Subcutaneous adipose tissue (tissue), 4 donors: ENCODE results near the gene KRTAP3-2. TPM values are rescaled to one million over a fixed set of nuclear protein-coding genes. Genes with fewer than 3 reads are reported as not detected.
"Not testable (repeated sequence)": the region's sequence is repeated elsewhere in the genome, so short reads cannot be mapped to it uniquely, and the experiment has no call there.

ENCODE experiments used
- CTCF ChIP-seq: fragments of 450-650 bp; IDR thresholded peaks from one replicate; pipeline ENCODE4 v1.5.1; 2016; ENCODE audit warnings: low read depth, mild to moderate bottlenecking, control low read depth, antibody characterized with exemption, moderate library complexity
- total RNA-seq, 4 donors: library from RNA; depleted of rRNA; stranded (reverse); fragments of >200 nt; gene quantifications; one replicate each; pipeline ENCODE4 v1.1.0, GENCODE V29; 2016

KRTAP3-2 gene
- total RNA-seq, 4 donors from 2014 or later, result not detected

DNA sequence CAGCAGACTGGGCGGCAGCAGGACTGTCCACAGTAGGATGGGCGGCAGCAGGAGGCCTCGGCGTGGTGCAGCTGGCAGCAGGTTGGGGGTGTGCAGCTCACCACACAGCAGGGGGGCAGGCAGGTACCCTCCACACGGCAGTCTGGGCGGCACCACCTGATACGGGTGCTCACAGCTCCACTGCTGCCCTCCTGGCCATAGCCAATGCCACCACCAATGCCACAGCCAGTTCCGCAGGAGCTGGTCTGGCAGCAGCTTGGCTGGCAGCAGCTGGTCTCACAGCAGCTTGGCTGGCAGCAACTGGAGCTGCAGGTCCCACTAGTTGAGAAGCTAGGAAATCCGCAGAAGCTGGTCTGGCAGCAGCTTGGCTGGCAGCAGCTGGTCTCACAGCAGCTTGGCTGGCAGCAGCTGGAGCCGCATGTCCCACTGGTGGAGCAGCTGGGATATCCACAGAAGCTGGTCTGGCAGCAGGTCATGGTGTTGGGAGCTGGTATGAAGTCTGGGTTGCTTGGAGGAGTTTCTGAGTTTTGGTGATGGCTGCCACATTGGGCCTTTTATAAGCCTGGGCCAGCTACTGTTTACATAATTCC is 34.7 kb upstream of the KRTAP3-2 start, which contains the start of gene KRTAP1-3:
TSS of gene KRTAP1-3 (minus strand) at position 529 of the 590 bp plus-strand sequence. CDS start at position 476, 53 bp downstream.
- not testable (repeated sequence) for TF ChIP-seq CTCF

DNA sequence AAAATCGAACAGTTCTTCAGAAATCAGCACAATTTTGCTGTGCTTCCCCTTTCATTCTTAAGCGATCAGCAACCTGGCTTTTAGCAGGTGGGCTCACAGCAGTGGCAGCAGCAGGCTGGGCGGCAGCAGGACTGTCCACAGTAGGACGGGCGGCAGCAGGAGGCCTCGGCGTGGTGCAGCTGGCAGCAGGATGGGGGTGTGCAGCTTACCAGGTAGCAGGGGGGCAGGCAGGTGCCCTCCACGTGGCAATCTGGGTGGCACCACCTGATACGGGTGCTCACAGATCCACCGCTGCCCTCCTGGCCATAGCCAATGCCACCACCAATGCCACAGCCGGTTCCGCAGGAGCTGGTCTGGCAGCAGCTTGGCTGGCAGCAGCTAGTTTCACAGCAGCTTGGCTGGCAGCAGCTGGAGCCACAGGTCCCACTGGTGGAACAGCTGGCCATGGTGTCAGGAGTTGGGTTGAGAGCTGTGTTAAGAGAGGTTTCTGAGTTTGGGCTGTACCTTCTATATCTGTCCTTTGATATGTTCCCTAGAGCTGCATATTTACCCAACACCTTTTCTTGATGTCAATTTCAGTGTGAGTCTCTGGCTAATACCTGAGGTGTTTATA is 30.0 kb upstream of the KRTAP3-2 start, which contains the start of gene KRTAP1-4:
TSS of gene KRTAP1-4 (minus strand) at position 563 of the 613 bp plus-strand sequence. CDS start at position 446, 117 bp downstream.
- no peak for TF ChIP-seq CTCF

DNA sequence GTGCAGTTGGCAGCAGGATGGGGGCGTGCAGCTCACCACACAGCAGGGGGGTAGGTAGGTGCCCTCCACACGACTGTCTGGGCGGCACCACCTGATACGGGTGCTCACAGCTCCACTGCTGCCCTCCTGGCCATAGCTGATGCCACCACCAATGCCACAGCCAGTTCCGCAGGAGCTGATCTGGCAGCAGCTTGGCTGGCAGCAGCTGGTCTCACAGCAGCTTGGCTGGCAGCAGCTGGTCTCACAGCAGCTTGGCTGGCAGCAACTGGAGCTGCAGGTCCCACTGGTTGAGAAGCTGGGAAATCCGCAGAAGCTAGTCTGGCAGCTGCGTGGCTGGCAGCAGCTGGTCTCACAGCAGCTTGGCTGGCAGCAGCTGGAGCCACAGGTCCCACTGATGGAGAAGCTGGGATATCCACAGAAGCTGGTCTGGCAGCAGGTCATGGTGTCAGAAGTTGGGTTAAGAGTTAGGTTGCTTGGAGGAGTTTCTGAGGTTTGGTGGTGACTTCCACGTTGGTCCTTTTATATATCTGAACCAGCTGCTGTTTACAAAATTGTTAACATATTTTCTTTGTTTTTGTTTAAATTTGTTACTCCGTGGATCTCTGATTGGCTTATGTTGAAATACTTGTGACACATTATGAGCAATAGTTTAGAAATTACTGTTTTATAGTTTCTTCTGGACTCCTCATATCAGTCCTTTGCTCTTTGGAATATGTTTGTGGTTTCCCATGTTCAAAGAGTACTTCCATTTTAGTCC is 27.2 kb upstream of the KRTAP3-2 start, which contains the start of gene KRTAP1-5:
TSS of gene KRTAP1-5 (minus strand) at position 494 of the 757 bp plus-strand sequence. CDS start at position 441, 53 bp downstream.
- TF ChIP-seq CTCF, result no peak

DNA sequence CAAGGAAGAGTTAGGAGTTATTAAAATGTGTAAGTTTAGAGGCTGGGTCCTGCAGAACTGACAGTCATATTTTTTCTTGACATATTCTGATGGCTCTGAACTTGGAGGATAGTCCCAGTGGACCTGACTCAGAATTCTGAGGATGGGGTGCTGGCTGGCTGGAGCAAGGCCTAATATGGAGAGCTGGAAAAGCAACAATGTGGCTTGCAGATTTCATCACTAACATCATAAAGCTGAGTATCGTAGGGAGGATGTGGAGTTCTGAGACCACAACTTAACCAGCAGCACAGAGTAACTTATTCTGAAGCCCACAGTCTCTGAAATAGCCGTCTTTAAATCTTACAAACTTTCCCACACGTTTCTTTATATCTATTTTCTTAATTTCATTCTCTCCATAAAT is 25.0 kb upstream of the KRTAP3-2 start:
- no peak for TF ChIP-seq CTCF

GRCh38 chr17:41020336-41020735 is 20.6 kb upstream of the KRTAP3-2 start:
- TF ChIP-seq CTCF, result no peak

- TF ChIP-seq CTCF, result no peak
These were observed 19.7 kb upstream of the KRTAP3-2 start for GRCh38 chr17:41019415-41019814.

GRCh38 chr17:41018541-41018940 is 18.8 kb upstream of the KRTAP3-2 start:
- TF ChIP-seq CTCF, result no peak
